ENCODE data around the gene OTOS. TPM values are rescaled to one million over a fixed set of nuclear protein-coding genes. Genes with fewer than 3 reads are reported as not detected.

The OTOS gene
- total RNA-seq, 1 experiment from 2014 or later, result not detected

- POLR2A ChIA-PET (ENCODE audit: unreplicated experiment), result no interaction called here
- no peak overlapping the region for H3K27ac ChIP-seq
- no TSS peak for BruUV-seq (replicated peaks)
- H3F3A ChIP-seq (ENCODE audit: insufficient read depth, low read depth), result peaks cover 6% of the 10 kb centered on the region; the same call in 1 of the 2 replicates
- CTCF ChIA-PET, result no interaction called here
- H3K4me3 ChIP-seq, result no peak overlapping the region
- H2AFZ ChIP-seq, result no peak overlapping the region
- no peaks in the 10 kb centered on the region for H3K9me3 ChIP-seq (ENCODE audit: insufficient read depth, low read depth)
- no peaks in the 10 kb centered on the region for H3K36me3 ChIP-seq (ENCODE audit: low read depth)
- no peaks in the 10 kb centered on the region for H4K20me1 ChIP-seq (ENCODE audit: insufficient read depth)
- no peaks in the 10 kb centered on the region for H3K79me2 ChIP-seq (ENCODE audit: low read depth)
- DNase-seq, result no peak
- H3K4me1 ChIP-seq (replicated peaks; ENCODE audit: insufficient read depth), result no peaks in the 10 kb centered on the region
- no peak overlapping the region for H3K4me2 ChIP-seq
- H3K27me3 ChIP-seq (ENCODE audit: insufficient read depth, low read depth), result peaks cover 42% of the 10 kb centered on the region
- TF ChIP-seq EZH2 (IDR thresholded peaks at IDR 0.05; ENCODE audit: low read depth), result no peak
- TF ChIP-seq, protein P1, sequence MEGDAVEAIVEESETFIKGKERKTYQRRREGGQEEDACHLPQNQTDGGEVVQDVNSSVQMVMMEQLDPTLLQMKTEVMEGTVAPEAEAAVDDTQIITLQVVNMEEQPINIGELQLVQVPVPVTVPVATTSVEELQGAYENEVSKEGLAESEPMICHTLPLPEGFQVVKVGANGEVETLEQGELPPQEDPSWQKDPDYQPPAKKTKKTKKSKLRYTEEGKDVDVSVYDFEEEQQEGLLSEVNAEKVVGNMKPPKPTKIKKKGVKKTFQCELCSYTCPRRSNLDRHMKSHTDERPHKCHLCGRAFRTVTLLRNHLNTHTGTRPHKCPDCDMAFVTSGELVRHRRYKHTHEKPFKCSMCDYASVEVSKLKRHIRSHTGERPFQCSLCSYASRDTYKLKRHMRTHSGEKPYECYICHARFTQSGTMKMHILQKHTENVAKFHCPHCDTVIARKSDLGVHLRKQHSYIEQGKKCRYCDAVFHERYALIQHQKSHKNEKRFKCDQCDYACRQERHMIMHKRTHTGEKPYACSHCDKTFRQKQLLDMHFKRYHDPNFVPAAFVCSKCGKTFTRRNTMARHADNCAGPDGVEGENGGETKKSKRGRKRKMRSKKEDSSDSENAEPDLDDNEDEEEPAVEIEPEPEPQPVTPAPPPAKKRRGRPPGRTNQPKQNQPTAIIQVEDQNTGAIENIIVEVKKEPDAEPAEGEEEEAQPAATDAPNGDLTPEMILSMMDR (conservative IDR thresholded peaks at IDR 0.05), result no peak
- intact Hi-C loops (cut with micrococcal nuclease; ENCODE audit: unreplicated experiment), result loop anchor here (10.0 kb wide), 1 partner anchor 411 kb away; the partner anchor contains the start of genes DUSP28 and RNPEPL1
- no peaks in the 10 kb centered on the region for H3K9me2 ChIP-seq (ENCODE audit: insufficient read depth)
These were observed 13.0 kb upstream of the OTOS start for GRCh38 chr2:240153418-240153817.

GRCh38 chr2:240151477-240152031 lies 11.1 kb upstream of the OTOS start:
- ChIA-PET CTCF (no interaction called here), POLR2A (ENCODE audit: unreplicated experiment) (interaction anchor here (0.5 kb wide), 1 partner anchor 82 kb away, joined by 12 read pairs; no protein-coding TSS in a partner anchor)
- no peaks in the 10 kb centered on the region for H3K4me1 ChIP-seq (replicated peaks; ENCODE audit: insufficient read depth)
- H3K27me3 ChIP-seq (ENCODE audit: insufficient read depth, low read depth), result peaks cover 43% of the 10 kb centered on the region
- no peaks in the 10 kb centered on the region for H4K20me1 ChIP-seq (ENCODE audit: insufficient read depth)
- no peaks in the 10 kb centered on the region for H3K36me3 ChIP-seq (ENCODE audit: low read depth)
- H3K27ac ChIP-seq, result no peak overlapping the region
- no peak overlapping the region for H2AFZ ChIP-seq
- H3K4me3 ChIP-seq, result no peak overlapping the region
- DNase-seq, result no peak
- H3K9me3 ChIP-seq (ENCODE audit: insufficient read depth, low read depth), result no peaks in the 10 kb centered on the region
- peaks cover 15% of the 10 kb centered on the region; the same call in 1 of the 2 replicates for H3F3A ChIP-seq (ENCODE audit: insufficient read depth, low read depth)
- no peaks in the 10 kb centered on the region for H3K9me2 ChIP-seq (ENCODE audit: insufficient read depth)
- no peak overlapping the region for H3K4me2 ChIP-seq
- intact Hi-C loops (cut with micrococcal nuclease; ENCODE audit: unreplicated experiment), result loop anchor here (2.0 to 10.0 kb wide), 2 partner anchors 81 to 413 kb away; partner anchors contain the start of genes DUSP28 and RNPEPL1
- BruUV-seq (replicated peaks), result no TSS peak
- no peaks in the 10 kb centered on the region for H3K79me2 ChIP-seq (ENCODE audit: low read depth)
- no peak for TF ChIP-seq EZH2 (IDR thresholded peaks at IDR 0.05; ENCODE audit: low read depth)
- TF ChIP-seq, protein P1 (conservative IDR thresholded peaks at IDR 0.05), result no peak

- H3K27me3 ChIP-seq (ENCODE audit: insufficient read depth, low read depth), result peaks cover 48% of the 10 kb centered on the region
- peaks cover 8% of the 10 kb centered on the region; the same call in 1 of the 2 replicates for H3F3A ChIP-seq (ENCODE audit: insufficient read depth, low read depth)
- H4K20me1 ChIP-seq (ENCODE audit: insufficient read depth), result no peaks in the 10 kb centered on the region
- no peaks in the 10 kb centered on the region for H3K36me3 ChIP-seq (ENCODE audit: low read depth)
- no peaks in the 10 kb centered on the region for H3K4me1 ChIP-seq (replicated peaks; ENCODE audit: insufficient read depth)
- H3K4me3 ChIP-seq, result no peak overlapping the region
- BruUV-seq (replicated peaks), result no TSS peak
- peak in 1 of 2 experiments; percentile 72 for DNase-seq
- no peaks in the 10 kb centered on the region for H3K79me2 ChIP-seq (ENCODE audit: low read depth)
- H3K9me3 ChIP-seq (ENCODE audit: insufficient read depth, low read depth), result no peaks in the 10 kb centered on the region
- ChIA-PET CTCF (interaction anchor here (0.6 to 1.1 kb wide), 2 partner anchors 64 to 495 kb away, joined by 3 to 4 read pairs; no protein-coding TSS in a partner anchor), POLR2A (ENCODE audit: unreplicated experiment) (interaction anchor here (0.6 kb wide), 1 partner anchor 218 kb away, joined by 3 read pairs; no protein-coding TSS in a partner anchor)
- TF ChIP-seq EZH2 (IDR thresholded peaks at IDR 0.05; ENCODE audit: low read depth), result no peak
- TF ChIP-seq, protein P1 (conservative IDR thresholded peaks at IDR 0.05), result peak; percentile 95
- no peak overlapping the region for H3K4me2 ChIP-seq
- no peak overlapping the region for H2AFZ ChIP-seq
- no peak overlapping the region for H3K27ac ChIP-seq
- H3K9me2 ChIP-seq (ENCODE audit: insufficient read depth), result no peaks in the 10 kb centered on the region
- intact Hi-C loops (cut with micrococcal nuclease; ENCODE audit: unreplicated experiment), result loop anchor here (1.0 to 10.0 kb wide), 4 partner anchors 83 to 415 kb away; partner anchors contain the start of genes DUSP28, NDUFA10 and RNPEPL1
These were observed 9.7 kb upstream of the OTOS start for GRCh38 chr2:240149943-240150784.
